ENCODE data around the gene CRIP1.

CRIP1 gene

DNA sequence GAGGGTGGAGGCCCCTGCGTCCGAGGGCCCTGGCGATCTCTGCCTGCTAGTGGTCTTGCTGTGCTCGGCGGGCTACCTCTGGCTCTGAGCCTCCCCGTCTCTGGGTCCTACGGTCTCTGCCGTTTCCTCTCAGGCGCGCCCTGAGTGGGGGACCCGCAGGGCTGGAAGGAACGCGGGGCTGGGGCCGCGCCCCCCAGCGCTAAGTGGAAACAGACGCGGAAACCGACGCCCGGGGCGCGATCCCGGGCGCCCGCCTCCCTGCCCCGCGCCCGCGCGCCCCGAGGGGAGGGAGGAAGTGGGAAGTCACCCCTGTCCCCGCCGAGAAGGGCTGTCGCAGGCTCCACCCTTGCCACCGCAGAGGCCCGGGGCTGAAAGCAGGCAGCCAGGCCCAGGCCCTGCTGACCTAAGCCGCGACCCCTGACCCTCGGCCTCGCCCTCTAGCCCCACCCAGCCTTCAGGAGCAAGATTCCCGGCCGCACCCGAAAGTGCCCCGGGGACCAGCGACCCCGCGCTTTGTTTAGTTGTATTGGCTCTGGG lies 831 bp downstream of the CRIP1 start:
- Mint-ChIP-seq H3K36me3 (peaks cover 12 to 17% of the 10 kb centered on the region in 2 donors), H3K27ac (peak overlapping the region; percentile 69), H3K4me3 (peak overlapping the region; percentile 84 to 87), H3K4me1 (peaks cover 46 to 72% of the 10 kb centered on the region in 2 donors), H3K9me3 (peaks cover 0 to 2% of the 10 kb centered on the region in 2 donors), H3K27me3 (no peaks in the 10 kb centered on the region)
- ATAC-seq (replicated peaks) = no peak
- no peak for DNase-seq

DNA sequence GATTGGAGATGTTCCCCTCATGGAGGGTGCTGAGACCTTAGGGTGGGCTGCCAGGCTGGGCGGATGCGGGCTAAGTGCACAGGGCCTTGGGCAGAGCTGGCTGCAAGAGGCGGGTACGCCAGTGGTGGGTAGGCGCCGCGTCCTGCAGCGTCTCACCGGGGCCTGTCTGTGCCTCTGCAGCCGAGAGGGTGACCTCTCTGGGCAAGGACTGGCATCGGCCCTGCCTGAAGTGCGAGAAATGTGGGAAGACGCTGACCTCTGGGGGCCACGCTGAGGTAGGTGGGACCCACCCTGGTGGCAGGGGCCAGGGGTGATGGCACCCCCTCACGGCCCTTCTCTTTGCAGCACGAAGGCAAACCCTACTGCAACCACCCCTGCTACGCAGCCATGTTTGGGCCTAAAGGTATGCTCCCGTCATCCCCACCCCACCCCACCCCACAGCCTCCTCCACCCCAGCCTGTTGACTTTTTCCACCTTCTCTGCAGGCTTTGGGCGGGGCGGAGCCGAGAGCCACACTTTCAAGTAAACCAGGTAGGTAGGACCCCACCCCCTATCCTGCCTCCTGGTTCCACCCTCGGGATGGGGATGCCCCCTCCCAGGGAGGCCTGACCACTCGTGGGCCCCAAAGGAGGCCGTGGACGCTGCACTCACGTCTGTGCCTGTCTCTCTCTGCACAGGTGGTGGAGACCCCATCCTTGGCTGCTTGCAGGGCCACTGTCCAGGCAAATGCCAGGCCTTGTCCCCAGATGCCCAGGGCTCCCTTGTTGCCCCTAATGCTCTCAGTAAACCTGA lies 1.5 kb downstream of the CRIP1 start:
- H3K36me3 Mint-ChIP-seq = peaks cover 12 to 17% of the 10 kb centered on the region in 2 donors
- H3K27ac Mint-ChIP-seq = peak overlapping the region; percentile 73
- DNase-seq = no peak
- no peaks in the 10 kb centered on the region for H3K27me3 Mint-ChIP-seq
- peaks cover 41 to 65% of the 10 kb centered on the region in 2 donors for H3K4me1 Mint-ChIP-seq
- H3K9me3 Mint-ChIP-seq = peaks cover 0 to 2% of the 10 kb centered on the region in 2 donors
- no peak for ATAC-seq (replicated peaks)
- peak overlapping the region; percentile 84 to 87 for H3K4me3 Mint-ChIP-seq

GRCh38 chr14:105488781-105489541 lies 2.3 kb downstream of the CRIP1 start:
- H3K27me3 Mint-ChIP-seq = no peaks in the 10 kb centered on the region
- DNase-seq = no peak

DNA sequence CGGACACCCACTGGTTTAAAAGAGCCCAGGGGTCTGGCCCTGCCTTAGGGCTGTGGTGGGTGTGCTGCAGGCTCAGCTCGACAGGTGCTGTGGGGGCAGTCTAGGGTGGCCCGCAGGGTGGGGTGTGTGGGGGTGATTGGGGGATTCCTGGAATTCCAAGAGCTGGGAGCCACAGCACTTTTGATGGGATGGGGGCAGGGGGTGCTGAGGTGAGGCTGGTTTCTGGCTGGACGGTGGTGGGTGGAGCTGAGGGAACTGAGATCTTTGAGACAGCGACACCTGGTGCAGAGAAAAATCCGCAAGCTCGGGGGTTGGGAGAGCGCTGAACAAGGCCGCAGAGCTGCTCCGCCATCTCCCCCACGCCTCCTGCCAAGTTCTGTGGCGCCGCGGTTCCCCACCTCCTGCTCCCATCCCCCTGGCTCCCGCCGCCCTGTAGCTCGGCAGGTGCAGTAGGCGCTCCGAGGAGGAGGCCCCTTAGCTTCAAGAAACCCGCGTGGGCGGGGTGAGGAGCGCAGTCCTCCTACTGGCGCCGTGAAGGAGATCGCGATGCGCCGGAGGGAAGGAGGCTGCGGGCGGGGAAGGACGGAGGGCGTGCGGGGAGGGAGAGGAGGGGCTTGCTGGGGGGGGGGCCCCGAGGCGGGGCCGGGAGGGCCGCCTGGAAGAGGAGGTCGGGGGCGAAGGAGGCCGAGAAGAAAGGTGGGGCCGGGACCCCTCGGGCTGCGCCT lies 3.0 kb downstream of the CRIP1 start:
- Mint-ChIP-seq H3K36me3 (peaks cover 16 to 20% of the 10 kb centered on the region in 2 donors), H3K27ac (peak overlapping the region; percentile 47), H3K4me1 (peaks cover 30 to 52% of the 10 kb centered on the region in 2 donors), H3K4me3 (peak overlapping the region; percentile 78 to 87), H3K27me3 (no peaks in the 10 kb centered on the region), H3K9me3 (peaks cover 0 to 2% of the 10 kb centered on the region in 2 donors)
- ATAC-seq (replicated peaks) = peak; percentile 18 to 21
- DNase-seq = peak; percentile 84

More at GRCh38 chr14:105488781-105489541, 2.3 kb downstream of the CRIP1 start:
- peak overlapping the region; percentile 84 to 87 for H3K4me3 Mint-ChIP-seq
- peaks cover 0 to 2% of the 10 kb centered on the region in 2 donors for H3K9me3 Mint-ChIP-seq
- no peak for ATAC-seq (replicated peaks)
- H3K36me3 Mint-ChIP-seq = peaks cover 16 to 20% of the 10 kb centered on the region in 2 donors
- peak overlapping the region; percentile 47 for H3K27ac Mint-ChIP-seq
- H3K4me1 Mint-ChIP-seq = peaks cover 37 to 59% of the 10 kb centered on the region in 2 donors

GRCh38 chr14:105490267-105490571 lies 3.5 kb downstream of the CRIP1 start:
- Mint-ChIP-seq H3K27ac (no peak overlapping the region), H3K9me3 (peaks cover 0 to 2% of the 10 kb centered on the region in 2 donors), H3K4me1 (peaks cover 29 to 47% of the 10 kb centered on the region in 2 donors), H3K4me3 (peak overlapping the region; percentile 78 to 87), H3K27me3 (no peaks in the 10 kb centered on the region), H3K36me3 (peaks cover 16 to 20% of the 10 kb centered on the region in 2 donors)
- ATAC-seq (replicated peaks) (peak; percentile 1 to 2), DNase-seq (no peak)

DNA sequence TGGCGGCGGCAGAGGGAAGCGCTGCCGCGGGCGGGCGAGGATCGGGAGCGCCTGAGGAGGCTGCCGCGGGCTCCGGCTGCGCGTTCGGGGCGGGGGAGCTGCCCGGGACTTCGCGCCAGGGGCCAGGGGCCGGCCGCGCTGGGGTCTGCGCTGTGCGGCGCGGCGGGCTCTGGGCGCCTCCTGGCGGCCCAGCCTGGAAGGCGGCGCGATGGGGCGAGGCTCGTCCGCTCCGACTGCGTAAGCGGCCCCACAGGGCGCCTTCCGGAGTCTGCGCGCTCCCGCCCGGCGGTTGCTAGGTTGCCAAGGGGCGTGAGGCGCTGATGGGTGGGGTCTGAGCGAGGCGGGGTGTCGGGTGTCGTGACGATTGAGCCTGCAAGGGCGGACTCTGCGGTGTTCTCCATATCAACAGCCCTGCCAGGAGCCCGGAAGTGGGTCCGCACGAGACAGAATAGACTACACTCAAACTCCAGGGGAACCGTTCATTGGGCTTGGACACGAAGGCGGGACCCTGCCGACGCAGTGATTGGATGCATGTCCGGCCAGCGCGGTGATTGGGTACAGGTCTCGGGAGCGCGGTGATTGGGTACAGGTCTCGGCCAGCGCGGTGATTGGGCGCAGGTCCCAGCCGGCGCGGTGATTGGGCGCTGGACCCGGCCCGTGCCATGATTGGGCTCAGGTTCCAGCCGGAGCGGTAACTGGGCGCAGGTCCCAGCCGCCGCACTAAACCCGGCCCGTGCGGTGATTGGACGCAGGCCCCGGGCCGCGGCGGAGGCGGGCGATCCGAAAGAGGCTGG lies 4.1 kb downstream of the CRIP1 start, which contains the start of gene TEDC1:
Gene TEDC1, plus strand, starts transcription at position 675 of the 794 bp plus-strand sequence. CDS start 130 bp downstream, outside the sequence.
- peak; percentile 73 to 75 for ATAC-seq (replicated peaks)
- peaks cover 0 to 2% of the 10 kb centered on the region in 2 donors for H3K9me3 Mint-ChIP-seq
- peaks cover 24 to 41% of the 10 kb centered on the region in 2 donors for H3K4me1 Mint-ChIP-seq
- H3K27me3 Mint-ChIP-seq = no peaks in the 10 kb centered on the region
- H3K4me3 Mint-ChIP-seq = peak within 1 kb of the TSS; percentile 83 to 87
- H3K27ac Mint-ChIP-seq = peak within 1 kb of the TSS; percentile 93
- peaks cover 16 to 20% of the 10 kb centered on the region in 2 donors for H3K36me3 Mint-ChIP-seq
- DNase-seq = peak; percentile 99

DNA sequence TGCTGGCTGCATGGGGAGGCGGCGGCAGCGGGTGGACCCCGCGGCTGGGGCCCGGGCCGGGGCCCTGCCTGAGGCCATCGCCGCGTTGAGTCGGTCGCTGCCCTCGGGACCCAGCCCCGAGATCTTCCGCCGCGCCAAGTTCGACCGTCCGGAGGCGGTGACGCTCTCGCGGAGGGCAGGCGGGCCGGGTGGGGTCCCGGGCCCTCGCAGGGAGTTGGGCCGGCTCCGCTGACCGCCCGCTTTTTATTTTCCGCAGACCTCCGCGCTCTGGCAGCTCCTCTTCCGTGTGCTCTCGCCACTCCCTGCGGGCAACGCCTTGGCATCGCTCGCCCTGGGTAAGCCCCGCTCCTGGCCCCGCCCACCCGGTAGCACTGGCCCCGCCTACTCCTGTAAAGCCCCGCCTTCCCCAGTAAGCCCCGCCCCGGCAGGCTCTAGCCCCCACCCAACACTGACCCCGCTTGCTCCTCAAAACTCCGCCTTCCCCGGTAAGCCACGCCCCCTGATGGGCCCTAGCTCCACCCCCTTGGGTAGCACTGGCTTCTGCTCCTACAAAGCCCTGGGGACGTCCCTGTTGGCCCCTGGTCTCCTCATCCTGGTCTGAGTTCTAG lies 4.8 kb downstream of the CRIP1 start:
- Mint-ChIP-seq H3K27me3 (no peaks in the 10 kb centered on the region), H3K36me3 (peaks cover 16 to 20% of the 10 kb centered on the region in 2 donors), H3K9me3 (peaks cover 0 to 2% of the 10 kb centered on the region in 2 donors), H3K4me1 (peaks cover 21 to 34% of the 10 kb centered on the region in 2 donors), H3K4me3 (peak overlapping the region; percentile 83 to 87), H3K27ac (peak overlapping the region; percentile 93)
- ATAC-seq (replicated peaks) (peak; percentile 7 to 24), DNase-seq (peak; percentile 80)

DNA sequence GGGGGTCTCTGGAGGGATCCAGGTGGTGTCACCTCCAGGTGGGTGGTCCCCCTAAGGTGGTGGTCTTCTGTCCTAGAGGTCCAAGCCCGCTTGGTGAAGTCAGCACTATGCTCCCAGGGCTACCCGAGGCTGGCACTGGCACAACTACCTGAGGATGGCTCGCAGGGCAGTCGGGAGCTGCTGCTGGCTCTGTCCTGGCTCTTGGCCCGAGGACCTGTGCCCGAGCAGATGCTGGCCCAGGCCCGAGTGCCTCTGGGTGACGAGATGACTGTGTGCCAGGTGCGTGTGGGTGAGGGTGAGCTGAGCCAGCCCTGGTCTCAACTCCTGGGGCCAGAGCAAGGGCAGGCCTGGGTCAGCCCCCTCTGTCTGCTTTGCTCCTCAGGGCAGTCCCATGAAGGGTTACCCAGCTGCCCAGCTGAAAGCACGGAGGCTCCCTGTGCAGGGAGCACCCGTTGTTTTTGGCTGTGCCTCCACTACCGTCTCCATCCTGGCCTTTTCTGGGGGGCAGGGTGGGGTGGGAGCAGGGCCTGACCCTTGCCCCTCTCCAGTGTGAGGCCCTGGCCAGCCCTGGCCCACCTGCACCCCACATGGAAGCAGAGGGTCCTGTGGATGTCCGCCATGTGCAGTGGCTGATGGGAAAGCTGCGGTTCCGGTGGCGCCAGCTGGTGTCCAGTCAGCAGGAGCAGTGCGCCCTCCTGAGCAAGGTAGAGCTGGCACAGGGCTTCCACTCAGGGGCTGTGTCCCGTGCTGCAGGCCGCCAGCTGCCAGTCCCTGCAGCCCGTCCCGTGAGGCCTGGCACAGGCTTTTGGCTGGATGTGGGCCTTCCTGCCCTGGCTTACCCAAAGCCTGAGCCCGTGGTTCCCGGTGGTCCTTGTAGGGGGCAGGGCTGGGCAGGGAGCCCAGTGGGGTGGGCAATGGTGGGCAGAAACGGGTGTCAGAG lies 5.6 kb downstream of the CRIP1 start:
- peaks cover 21 to 29% of the 10 kb centered on the region in 2 donors for H3K4me1 Mint-ChIP-seq
- peaks cover 16 to 20% of the 10 kb centered on the region in 2 donors for H3K36me3 Mint-ChIP-seq
- H3K9me3 Mint-ChIP-seq = peaks cover 0 to 2% of the 10 kb centered on the region in 2 donors
- no peaks in the 10 kb centered on the region for H3K27me3 Mint-ChIP-seq
- DNase-seq = no peak
- ATAC-seq (replicated peaks) = no peak
- H3K27ac Mint-ChIP-seq = peak overlapping the region; percentile 92
- peak overlapping the region; percentile 83 to 87 for H3K4me3 Mint-ChIP-seq

GRCh38 chr14:105492971-105493871 lies 6.5 kb downstream of the CRIP1 start:
- Mint-ChIP-seq H3K27me3 (no peaks in the 10 kb centered on the region), H3K4me1 (peaks cover 18 to 23% of the 10 kb centered on the region in 2 donors), H3K36me3 (peaks cover 16 to 24% of the 10 kb centered on the region in 2 donors), H3K4me3 (no peak overlapping the region), H3K27ac (peak overlapping the region; percentile 37), H3K9me3 (peaks cover 0 to 2% of the 10 kb centered on the region in 2 donors)
- DNase-seq (no peak), ATAC-seq (replicated peaks) (no peak)

- no peak for ATAC-seq (replicated peaks)
- Mint-ChIP-seq H3K27ac (no peak overlapping the region), H3K9me3 (peaks cover 0 to 2% of the 10 kb centered on the region in 2 donors), H3K36me3 (peaks cover 20 to 24% of the 10 kb centered on the region in 2 donors), H3K4me1 (peaks cover 14% of the 10 kb centered on the region in 2 donors), H3K27me3 (no peaks in the 10 kb centered on the region), H3K4me3 (no peak overlapping the region)
- no peak for DNase-seq
Observed at GRCh38 chr14:105493921-105494605, 7.4 kb downstream of the CRIP1 start.

GRCh38 chr14:105494606-105494929 lies 7.9 kb downstream of the CRIP1 start:
- peaks cover 15 to 18% of the 10 kb centered on the region in 2 donors for H3K36me3 Mint-ChIP-seq
- no peak for ATAC-seq (replicated peaks)
- H3K4me1 Mint-ChIP-seq = peaks cover 9% of the 10 kb centered on the region in 2 donors
- H3K27me3 Mint-ChIP-seq = no peaks in the 10 kb centered on the region
- no peak overlapping the region for H3K27ac Mint-ChIP-seq
- H3K4me3 Mint-ChIP-seq = no peak overlapping the region
- H3K9me3 Mint-ChIP-seq = peaks cover 0 to 2% of the 10 kb centered on the region in 2 donors
- DNase-seq = no peak

Data from stimulated activated naive B cell treated with anti-CD40 and anti-IgM and Interleukin-4, amounts not matched to agents 10 μg/mL and 1 μg/mL and 100 μg/mL, for 72 hours (primary cell).